Gastrocnemius medialis (tissue), 4 donors: ENCODE measurements around the gene ADTRP. TPM values are rescaled to one million over a fixed set of nuclear protein-coding genes. Genes with fewer than 3 reads are reported as not detected.

Experiments
- ATAC-seq, 2 donors: fragments of 150-250 bp; one replicate each; pipeline ENCODE4 v1.9.1; 2016
- DNase-seq, 2 donors: peaks; one replicate each; pipeline ENCODE4 v3.0.0-alpha.2; 2019
- H3K27ac ChIP-seq, 4 donors: fragments of 200-600 bp; sonication (generic); 1 replicate in 1 of 4; 2 replicates in 3 of 4; pipeline ENCODE4 v1.5.1; 2016 to 2018; ENCODE audit warnings: mild to moderate bottlenecking in 2 of 4, moderate library complexity in 1 of 4
- H3K27me3 ChIP-seq, 3 donors: fragments of 200-600 bp; sonication (generic) in 2 of 3; 1 replicate in 1 of 3; 2 replicates in 2 of 3; pipeline versions ENCODE4 v1.5.1 to v1.6.0; 2016 to 2019; ENCODE audit warnings: mild to moderate bottlenecking in 1 of 3, moderate library complexity in 1 of 3
- H3K36me3 ChIP-seq, 2 donors: fragments of 200-600 bp; sonication (generic) in 1 of 2; one replicate each; pipeline ENCODE4 v1.5.1; 2017 to 2018
- H3K4me1 ChIP-seq, 2 donors: fragments of 200-600 bp; sonication (generic) in 1 of 2; one replicate each; pipeline ENCODE4 v1.5.1; 2016 to 2017; ENCODE audit warnings: mild to moderate bottlenecking in 2 of 2
- H3K4me3 ChIP-seq, 4 donors: fragments of 200-600 bp; sonication (generic) in 3 of 4; 1 replicate in 1 of 4; 2 replicates in 3 of 4; pipeline ENCODE4 v1.5.1; 2016 to 2019; ENCODE audit warnings: mild to moderate bottlenecking in 2 of 4
- H3K9me3 ChIP-seq, 3 donors: fragments of 200-600 bp; sonication (generic) in 2 of 3; 1 replicate in 1 of 3; 2 replicates in 2 of 3; pipeline ENCODE4 v1.5.1; 2016 to 2019
- CTCF ChIP-seq, 5 experiments: fragments of 450-650 bp in 3 of 5; fragments of 200-600 bp in 2 of 5; sonication (generic) in 2 of 5; IDR thresholded peaks in 4 of 5; conservative IDR thresholded peaks in 1 of 5; 1 replicate in 4 of 5; 2 replicates in 1 of 5; pipeline ENCODE4 v1.5.1; 2016 to 2019; ENCODE audit warnings: antibody characterized with exemption in 5 of 5, mild to moderate bottlenecking in 3 of 5, moderate library complexity in 3 of 5
- POLR2A ChIP-seq, 2 donors: fragments of 450-650 bp; IDR thresholded peaks; one replicate each; pipeline ENCODE4 v1.6.1; 2017; ENCODE audit warnings: antibody characterized with exemption in 2 of 2, mild to moderate bottlenecking in 2 of 2, moderate library complexity in 2 of 2
- in situ Hi-C, 4 donors: fragments of 200-750 bp; cut with MboI; loops; one replicate each; pipeline versions ENCODE4 v1.15.0 to v1.8.0; 2017; ENCODE audit warnings: low sequenced_read_pairs in 4 of 4
- intact Hi-C: fragments of 100-400 bp; cut with DNase I; formaldehyde crosslinking; loops from one replicate; pipeline ENCODE4 v1.15.1; 2023; ENCODE audit warnings: low total_unique reads
- total RNA-seq, 4 donors: library from RNA; depleted of rRNA; stranded (reverse); fragments of >200 nt; gene quantifications; one replicate each; pipeline versions ENCODE4 v1.1.0 to v1.2.3, GENCODE V29; 2016

Gene ADTRP
- total RNA-seq, 4 donors from 2014 or later = 0.31 to 0.73 TPM; not detected in 2

- no peaks in the 10 kb centered on the region for H3K36me3 ChIP-seq
- TF ChIP-seq CTCF (IDR thresholded peaks at IDR 0.05 in 4 of 5, conservative IDR thresholded peaks at IDR 0.05 in 1 of 5) = no peak
- no peak for TF ChIP-seq POLR2A (IDR thresholded peaks at IDR 0.05)
- H3K27me3 ChIP-seq = no peaks in the 10 kb centered on the region
- no peaks in the 10 kb centered on the region for H3K9me3 ChIP-seq
- DNase-seq (no peak), ATAC-seq (peak in 1 of 2 donors; percentile 33)
- intact Hi-C loops (no loop called here), in situ Hi-C loops (no loop called here)
- no peak overlapping the region for H3K4me3 ChIP-seq
- no peaks in the 10 kb centered on the region for H3K4me1 ChIP-seq
- no peak overlapping the region for H3K27ac ChIP-seq
Measured at GRCh38 chr6:11813606-11814005, 35.0 kb upstream of the ADTRP start.

DNA sequence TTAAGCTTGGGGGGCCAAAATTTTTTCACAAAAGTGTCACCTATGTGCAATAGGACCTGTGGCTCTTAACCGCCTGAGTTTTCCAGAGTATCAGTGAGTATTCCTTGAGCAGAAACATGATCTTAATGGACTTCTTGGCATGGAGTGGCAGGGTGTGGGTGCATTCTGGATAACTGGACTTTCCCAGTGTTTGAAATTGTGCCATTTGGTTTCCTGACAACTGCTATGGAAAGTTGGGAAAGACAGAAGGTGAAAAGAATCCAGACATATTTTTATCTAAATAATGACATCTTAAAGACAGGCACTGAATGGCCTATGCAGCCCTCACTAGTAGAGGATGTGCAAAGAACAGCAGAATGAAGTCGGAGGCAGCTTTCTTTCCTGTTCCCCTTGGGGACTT, 34.3 kb upstream of the ADTRP start:
- Histone ChIP-seq H3K27ac (no peak overlapping the region), H3K9me3 (no peaks in the 10 kb centered on the region), H3K4me3 (no peak overlapping the region), H3K36me3 (no peaks in the 10 kb centered on the region), H3K27me3 (no peaks in the 10 kb centered on the region), H3K4me1 (no peaks in the 10 kb centered on the region)
- no peak for ATAC-seq
- TF ChIP-seq POLR2A (IDR thresholded peaks at IDR 0.05) = no peak
- TF ChIP-seq CTCF (IDR thresholded peaks at IDR 0.05 in 4 of 5, conservative IDR thresholded peaks at IDR 0.05 in 1 of 5) = no peak
- DNase-seq = no peak
- intact Hi-C loops (no loop called here), in situ Hi-C loops (no loop called here)

- no peak for ATAC-seq
- H3K9me3 ChIP-seq = no peaks in the 10 kb centered on the region
- intact Hi-C loops = no loop called here
- no peaks in the 10 kb centered on the region for H3K27me3 ChIP-seq
- in situ Hi-C loops = no loop called here
- no peak overlapping the region for H3K27ac ChIP-seq
- no peak for TF ChIP-seq CTCF (IDR thresholded peaks at IDR 0.05 in 4 of 5, conservative IDR thresholded peaks at IDR 0.05 in 1 of 5)
- TF ChIP-seq POLR2A (IDR thresholded peaks at IDR 0.05) = no peak
- H3K36me3 ChIP-seq = no peaks in the 10 kb centered on the region
- no peak overlapping the region for H3K4me3 ChIP-seq
- DNase-seq = no peak
- no peaks in the 10 kb centered on the region for H3K4me1 ChIP-seq
Measured at GRCh38 chr6:11812439-11812838, 33.8 kb upstream of the ADTRP start.

- intact Hi-C loops (no loop called here), in situ Hi-C loops (no loop called here)
- DNase-seq (no peak), ATAC-seq (no peak)
- Histone ChIP-seq H3K4me3 (no peak overlapping the region), H3K36me3 (no peaks in the 10 kb centered on the region), H3K27ac (no peak overlapping the region), H3K4me1 (no peaks in the 10 kb centered on the region), H3K9me3 (no peaks in the 10 kb centered on the region), H3K27me3 (no peaks in the 10 kb centered on the region)
- TF ChIP-seq POLR2A (IDR thresholded peaks at IDR 0.05) (no peak), CTCF (IDR thresholded peaks at IDR 0.05 in 4 of 5, conservative IDR thresholded peaks at IDR 0.05 in 1 of 5) (no peak)
Measured at GRCh38 chr6:11811644-11812264, 33.2 kb upstream of the ADTRP start.
